Breast epithelium (tissue), 4 donors: ENCODE results near the gene TOP1. TPM values are rescaled to one million over a fixed set of nuclear protein-coding genes. Genes with fewer than 3 reads are reported as not detected.
A peak's percentile ranks its signal among the peaks of the same experiment; 100 is the strongest.

Experiments
- DNase-seq, 2 donors: peaks; one replicate each; pipeline ENCODE4 v3.0.0-alpha.2; 2019; ENCODE audit warnings: low spot score in 2 of 2
- H3K27ac ChIP-seq, 2 donors: fragments of 200-600 bp; sonication (generic) in 1 of 2; one replicate each; pipeline ENCODE4 v1.5.1; 2016 to 2019; ENCODE audit warnings: mild to moderate bottlenecking in 1 of 2
- H3K27me3 ChIP-seq, 2 donors: fragments of 200-600 bp; sonication (generic) in 1 of 2; one replicate each; pipeline versions ENCODE4 v1.5.1 to v1.6.0; 2017 to 2019; ENCODE audit warnings: control low read depth in 1 of 2, mild to moderate bottlenecking in 1 of 2
- H3K36me3 ChIP-seq: fragments of 200-600 bp; one replicate; pipeline ENCODE4 v1.5.1; 2019
- H3K4me1 ChIP-seq, 2 donors: fragments of 200-600 bp; sonication (generic); one replicate each; pipeline ENCODE4 v1.5.1; 2016 to 2019; ENCODE audit warnings: control low read depth in 1 of 2
- H3K4me3 ChIP-seq, 3 donors: fragments of 200-600 bp; sonication (generic); 1 replicate in 2 of 3; 2 replicates in 1 of 3; pipeline ENCODE4 v1.5.1; 2016 to 2019; ENCODE audit warnings: mild to moderate bottlenecking in 3 of 3, moderate library complexity in 2 of 3
- H3K9me3 ChIP-seq, 2 donors: fragments of 200-600 bp; sonication (generic) in 1 of 2; one replicate each; pipeline ENCODE4 v1.5.1; 2016 to 2019; ENCODE audit warnings: control low read depth in 1 of 2
- CTCF ChIP-seq, 3 donors: fragments of 450-650 bp; IDR thresholded peaks; one replicate each; pipeline ENCODE4 v1.5.1; 2016 to 2017; ENCODE audit warnings: antibody characterized with exemption in 3 of 3, mild to moderate bottlenecking in 3 of 3, moderate library complexity in 3 of 3
- POLR2A ChIP-seq: fragments of 450-650 bp; IDR thresholded peaks from one replicate; pipeline ENCODE4 v1.6.1; 2016; ENCODE audit warnings: antibody characterized with exemption, mild to moderate bottlenecking, moderate library complexity
- POLR2AphosphoS5 ChIP-seq, 3 donors: sonication (generic); formaldehyde crosslinking; IDR thresholded peaks; one replicate each; pipeline ENCODE4 v1.6.1; 2017; ENCODE audit warnings: antibody characterized with exemption in 3 of 3
- intact Hi-C: fragments of 100-400 bp; cut with DNase I; formaldehyde crosslinking; loops from one replicate; pipeline ENCODE4 v1.15.1; 2023; ENCODE audit warnings: low total_unique reads
- total RNA-seq, 3 donors: library from RNA; depleted of rRNA; stranded (reverse); fragments of >200 nt; gene quantifications; one replicate each; pipeline ENCODE4 v1.1.0, GENCODE V29; 2016

The TOP1 gene
- total RNA-seq, 3 donors from 2014 or later, result 24.0 to 41.6 (median 40.3) TPM

- Histone ChIP-seq H3K4me3 (no peak overlapping the region), H3K4me1 (peaks cover 3 to 55% of the 10 kb centered on the region in 2 donors), H3K36me3 (no peaks in the 10 kb centered on the region), H3K27me3 (no peaks in the 10 kb centered on the region), H3K27ac (peak overlapping the region; percentile 23 to 36), H3K9me3 (no peaks in the 10 kb centered on the region)
- no peak for TF ChIP-seq CTCF (IDR thresholded peaks at IDR 0.05)
- TF ChIP-seq POLR2AphosphoS5 (IDR thresholded peaks at IDR 0.05), result no peak
- TF ChIP-seq POLR2A, result no peak
- DNase-seq, result no peak
- intact Hi-C loops, result loop anchor here (5.0 kb wide), 1 partner anchor 633 kb away; no protein-coding TSS in a partner anchor
Observed at GRCh38 chr20:41050361-41051008, 21.9 kb downstream of the TOP1 start.

GRCh38 chr20:41051009-41051825, 22.6 kb downstream of the TOP1 start:
- H3K36me3 ChIP-seq, result no peaks in the 10 kb centered on the region
- peaks cover 3 to 55% of the 10 kb centered on the region in 2 donors for H3K4me1 ChIP-seq
- DNase-seq, result no peak
- peak overlapping the region; percentile 4 to 36 for H3K27ac ChIP-seq
- no peak overlapping the region for H3K4me3 ChIP-seq
- TF ChIP-seq POLR2A (no peak), POLR2AphosphoS5 (IDR thresholded peaks at IDR 0.05) (no peak), CTCF (IDR thresholded peaks at IDR 0.05) (no peak)
- no peaks in the 10 kb centered on the region for H3K9me3 ChIP-seq
- intact Hi-C loops, result loop anchor here (5.0 kb wide), 1 partner anchor 634 kb away; no protein-coding TSS in a partner anchor
- H3K27me3 ChIP-seq, result no peaks in the 10 kb centered on the region

GRCh38 chr20:41052742-41053419, 24.3 kb downstream of the TOP1 start:
- Histone ChIP-seq H3K4me1 (peaks cover 0 to 51% of the 10 kb centered on the region in 2 donors), H3K27me3 (no peaks in the 10 kb centered on the region), H3K36me3 (no peaks in the 10 kb centered on the region), H3K27ac (peak overlapping the region in 1 of 2 donors; percentile 38), H3K9me3 (no peaks in the 10 kb centered on the region), H3K4me3 (no peak overlapping the region)
- intact Hi-C loops, result loop anchor here (5.0 kb wide), 1 partner anchor 636 kb away; no protein-coding TSS in a partner anchor
- DNase-seq, result no peak
- no peak for TF ChIP-seq POLR2A
- no peak for TF ChIP-seq CTCF (IDR thresholded peaks at IDR 0.05)
- TF ChIP-seq POLR2AphosphoS5 (IDR thresholded peaks at IDR 0.05), result no peak

GRCh38 chr20:41054070-41054846, 25.6 kb downstream of the TOP1 start:
- H3K36me3 ChIP-seq, result no peaks in the 10 kb centered on the region
- no peak for DNase-seq
- intact Hi-C loops, result loop anchor here (5.0 kb wide), 1 partner anchor 637 kb away; no protein-coding TSS in a partner anchor
- H3K4me1 ChIP-seq, result peaks cover 0 to 38% of the 10 kb centered on the region in 2 donors
- no peak for TF ChIP-seq CTCF (IDR thresholded peaks at IDR 0.05)
- no peak for TF ChIP-seq POLR2AphosphoS5 (IDR thresholded peaks at IDR 0.05)
- TF ChIP-seq POLR2A, result no peak
- no peaks in the 10 kb centered on the region for H3K9me3 ChIP-seq
- no peak overlapping the region for H3K4me3 ChIP-seq
- H3K27ac ChIP-seq, result peak overlapping the region in 1 of 2 donors; percentile 38
- H3K27me3 ChIP-seq, result no peaks in the 10 kb centered on the region
